ENCODE results near the gene SNAI1. TPM values are rescaled to one million over a fixed set of nuclear protein-coding genes. Genes with fewer than 3 reads are reported as not detected.

The SNAI1 gene
- total RNA-seq, 2 experiments from 2014 or later = 1.7 to 2.5 TPM

DNA sequence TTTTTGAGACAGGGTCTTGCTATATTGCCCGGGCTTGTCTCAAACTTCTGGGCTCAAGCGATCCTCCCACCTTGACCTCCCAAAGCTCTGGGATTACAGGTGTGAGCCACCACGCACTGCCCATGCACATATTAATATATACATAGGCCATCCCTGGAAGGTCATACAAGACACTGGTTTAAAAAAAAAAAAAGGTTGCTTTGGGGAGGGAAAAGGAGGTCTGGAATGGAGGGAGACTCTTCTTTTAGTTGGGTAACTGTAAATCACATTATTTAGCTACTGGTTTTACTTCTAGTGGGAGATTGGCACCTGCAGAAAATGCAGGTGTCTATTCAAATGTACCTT is 4.1 kb upstream of the SNAI1 start:
- Mint-ChIP-seq H3K27me3 (no peaks in the 10 kb centered on the region), H3K4me3 (no peak overlapping the region), H3K36me3 (ENCODE audit: low read depth) (no peaks in the 10 kb centered on the region), H3K27ac (no peak overlapping the region), H3K9me3 (no peaks in the 10 kb centered on the region), H3K4me1 (ENCODE audit: low read depth) (peaks cover 10% of the 10 kb centered on the region)
- no peak overlapping the region for H3K4me3 ChIP-seq (ENCODE audit: low read length)
- no peaks in the 10 kb centered on the region for H3K9me3 ChIP-seq (ENCODE audit: control insufficient read depth in 1 of 2, insufficient read depth in 1 of 2, low read length in 2 of 2)
- H3K36me3 ChIP-seq (ENCODE audit: insufficient read depth, low read length) = no peaks in the 10 kb centered on the region
- peaks cover 24% of the 10 kb centered on the region for H3K4me1 ChIP-seq (ENCODE audit: insufficient read depth, low read length)
- intact Hi-C loops (cut with DNase I, micrococcal nuclease) = loop anchor here (1.0 to 10.0 kb wide), 4 partner anchors 93 to 496 kb away; no protein-coding TSS in a partner anchor
- POLR2A ChIA-PET = interaction anchor here (0.9 to 3.5 kb wide), 3 partner anchors 43 to 190 kb away, joined by 3 to 17 read pairs (median 4); partner anchors contain the start of gene RNF114
- ATAC-seq (ENCODE audit: poor library complexity) = no peak
- H3K27me3 ChIP-seq (ENCODE audit: control insufficient read depth in 1 of 2, insufficient read depth in 2 of 2, low read length in 2 of 2) = no peaks in the 10 kb centered on the region
- no peak overlapping the region for H3K27ac ChIP-seq (ENCODE audit: low read depth in 1 of 2, low read length in 2 of 2)
- TF ChIP-seq, protein P1, sequence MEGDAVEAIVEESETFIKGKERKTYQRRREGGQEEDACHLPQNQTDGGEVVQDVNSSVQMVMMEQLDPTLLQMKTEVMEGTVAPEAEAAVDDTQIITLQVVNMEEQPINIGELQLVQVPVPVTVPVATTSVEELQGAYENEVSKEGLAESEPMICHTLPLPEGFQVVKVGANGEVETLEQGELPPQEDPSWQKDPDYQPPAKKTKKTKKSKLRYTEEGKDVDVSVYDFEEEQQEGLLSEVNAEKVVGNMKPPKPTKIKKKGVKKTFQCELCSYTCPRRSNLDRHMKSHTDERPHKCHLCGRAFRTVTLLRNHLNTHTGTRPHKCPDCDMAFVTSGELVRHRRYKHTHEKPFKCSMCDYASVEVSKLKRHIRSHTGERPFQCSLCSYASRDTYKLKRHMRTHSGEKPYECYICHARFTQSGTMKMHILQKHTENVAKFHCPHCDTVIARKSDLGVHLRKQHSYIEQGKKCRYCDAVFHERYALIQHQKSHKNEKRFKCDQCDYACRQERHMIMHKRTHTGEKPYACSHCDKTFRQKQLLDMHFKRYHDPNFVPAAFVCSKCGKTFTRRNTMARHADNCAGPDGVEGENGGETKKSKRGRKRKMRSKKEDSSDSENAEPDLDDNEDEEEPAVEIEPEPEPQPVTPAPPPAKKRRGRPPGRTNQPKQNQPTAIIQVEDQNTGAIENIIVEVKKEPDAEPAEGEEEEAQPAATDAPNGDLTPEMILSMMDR (IDR thresholded peaks at IDR 0.05) = no peak
- DNase-seq = no peak
- CTCF ChIA-PET = interaction anchor here (0.7 to 8.0 kb wide), 19 partner anchors 11 to 191 kb away, joined by 3 to 102 read pairs (median 6); partner anchors contain the start of genes RNF114 and UBE2V1

DNA sequence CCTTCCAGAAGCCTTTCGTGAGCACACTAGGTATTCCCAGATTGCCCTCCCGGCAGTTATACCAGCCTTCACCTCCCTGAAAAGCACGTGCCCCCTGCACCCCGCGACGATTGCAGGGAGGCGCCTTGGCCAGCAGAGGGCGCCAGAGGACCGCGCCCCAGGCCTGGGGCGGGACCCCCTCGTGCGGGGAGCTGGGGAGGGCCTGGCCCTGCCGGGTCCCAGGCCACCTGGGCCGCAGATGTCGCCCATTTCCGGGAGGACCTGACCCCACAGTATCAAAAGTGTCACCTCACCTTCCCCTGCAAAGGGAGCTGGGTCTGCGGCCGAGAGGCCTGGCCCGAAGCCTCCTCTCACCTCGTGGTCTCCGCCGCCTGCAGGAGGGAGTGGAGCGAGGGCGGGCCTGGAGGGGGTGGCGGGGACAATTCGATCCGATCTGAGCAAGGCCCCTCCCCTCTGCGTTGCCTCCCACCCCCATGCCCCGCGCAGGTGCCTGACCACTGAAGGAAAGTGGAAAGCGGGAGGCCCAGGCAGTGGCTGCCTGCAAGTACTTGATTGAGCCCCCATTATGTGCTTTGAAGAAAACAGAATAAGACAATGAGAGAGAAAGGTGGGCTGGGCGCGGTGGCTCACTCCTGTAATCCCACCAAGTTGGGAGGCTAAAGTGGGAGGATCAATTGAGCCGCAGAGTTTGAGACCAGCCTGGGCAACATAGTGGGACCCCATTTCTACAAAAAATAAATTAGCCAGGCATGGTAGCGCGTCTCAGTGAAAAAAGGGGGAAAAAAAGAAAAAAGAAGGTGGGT is 3.5 kb upstream of the SNAI1 start:
- DNase-seq (peak; percentile 39 to 85 (median 61)), ATAC-seq (ENCODE audit: poor library complexity) (peak; percentile 59)
- Histone ChIP-seq H3K4me3 (ENCODE audit: low read length) (no peak overlapping the region), H3K9me3 (ENCODE audit: control insufficient read depth in 1 of 2, insufficient read depth in 1 of 2, low read length in 2 of 2) (no peaks in the 10 kb centered on the region), H3K27me3 (ENCODE audit: control insufficient read depth in 1 of 2, insufficient read depth in 2 of 2, low read length in 2 of 2) (no peaks in the 10 kb centered on the region), H3K27ac (ENCODE audit: low read depth in 1 of 2, low read length in 2 of 2) (no peak overlapping the region), H3K4me1 (ENCODE audit: insufficient read depth, low read length) (peaks cover 24% of the 10 kb centered on the region), H3K36me3 (ENCODE audit: insufficient read depth, low read length) (no peaks in the 10 kb centered on the region)
- Mint-ChIP-seq H3K4me1 (ENCODE audit: low read depth) (peaks cover 15% of the 10 kb centered on the region), H3K27me3 (no peaks in the 10 kb centered on the region), H3K27ac (no peak overlapping the region), H3K9me3 (no peaks in the 10 kb centered on the region), H3K4me3 (no peak overlapping the region), H3K36me3 (ENCODE audit: low read depth) (no peaks in the 10 kb centered on the region)
- TF ChIP-seq, protein P1 (IDR thresholded peaks at IDR 0.05) = peak; percentile 100
- intact Hi-C loops (cut with DNase I, micrococcal nuclease) = loop anchor here (1.0 to 10.0 kb wide), 4 partner anchors 92 to 496 kb away; no protein-coding TSS in a partner anchor
- ChIA-PET POLR2A (interaction anchor here (0.8 to 3.5 kb wide), 5 partner anchors 43 to 190 kb away, joined by 3 to 17 read pairs (median 4); partner anchors contain the start of genes RNF114 and UBE2V1), CTCF (interaction anchor here (0.6 to 8.0 kb wide), 28 partner anchors 10 to 620 kb away, joined by 3 to 102 read pairs (median 5); partner anchors contain the start of genes RNF114 and UBE2V1)

DNA sequence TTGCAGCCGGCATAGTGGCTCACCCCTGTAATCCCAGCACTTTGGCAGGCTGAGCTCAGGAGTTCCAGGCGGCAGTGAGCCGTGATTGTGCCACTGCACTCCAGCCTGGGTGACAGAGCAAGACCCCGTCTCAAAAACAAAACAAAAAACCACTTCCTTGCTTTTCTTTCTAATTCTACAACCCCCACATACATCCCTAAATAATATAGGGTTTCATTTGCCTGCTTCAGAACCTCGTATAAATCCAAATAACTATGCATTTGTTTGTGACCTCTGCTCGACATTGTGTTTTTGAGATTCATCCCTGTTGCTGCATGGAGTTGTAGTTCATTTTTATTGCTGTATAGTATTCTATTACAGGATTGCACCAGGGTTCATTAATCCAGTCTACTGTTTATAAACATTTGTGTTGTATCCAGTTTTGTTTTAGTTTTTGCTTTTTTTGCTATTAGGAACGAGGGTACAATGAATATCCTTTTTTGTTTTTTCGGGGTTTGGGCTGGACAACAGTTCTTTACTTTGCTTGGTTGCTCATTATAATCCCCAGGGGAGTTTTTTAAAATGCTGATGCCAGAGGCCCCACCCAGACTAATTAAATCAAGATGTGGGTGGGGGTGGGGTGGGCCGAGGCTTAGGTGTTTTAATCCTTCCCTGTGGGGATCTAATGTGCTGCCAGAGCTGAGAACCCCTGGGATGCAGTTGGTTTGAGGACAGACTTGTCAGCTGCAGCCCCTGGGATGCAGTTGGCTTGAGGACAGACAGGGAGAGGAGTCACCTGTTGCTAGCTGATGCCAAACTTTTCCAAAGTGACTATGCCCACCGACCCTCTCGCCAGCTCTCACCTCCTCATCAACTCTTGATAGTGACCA is 2.4 kb upstream of the SNAI1 start:
- Histone ChIP-seq H3K27me3 (ENCODE audit: control insufficient read depth in 1 of 2, insufficient read depth in 2 of 2, low read length in 2 of 2) (no peaks in the 10 kb centered on the region), H3K4me1 (ENCODE audit: insufficient read depth, low read length) (peaks cover 24% of the 10 kb centered on the region), H3K27ac (ENCODE audit: low read depth in 1 of 2, low read length in 2 of 2) (no peak overlapping the region), H3K36me3 (ENCODE audit: insufficient read depth, low read length) (no peaks in the 10 kb centered on the region), H3K9me3 (ENCODE audit: control insufficient read depth in 1 of 2, insufficient read depth in 1 of 2, low read length in 2 of 2) (no peaks in the 10 kb centered on the region), H3K4me3 (ENCODE audit: low read length) (no peak overlapping the region)
- Mint-ChIP-seq H3K36me3 (ENCODE audit: low read depth) (no peaks in the 10 kb centered on the region), H3K4me3 (no peak overlapping the region), H3K27ac (no peak overlapping the region), H3K4me1 (ENCODE audit: low read depth) (peaks cover 15% of the 10 kb centered on the region), H3K27me3 (no peaks in the 10 kb centered on the region), H3K9me3 (no peaks in the 10 kb centered on the region)
- DNase-seq (no peak), ATAC-seq (ENCODE audit: poor library complexity) (no peak)
- POLR2A ChIA-PET = interaction anchor here (1.0 to 3.5 kb wide), 3 partner anchors 44 to 104 kb away, joined by 4 to 17 read pairs (median 4); partner anchors contain the start of gene RNF114
- CTCF ChIA-PET = interaction anchor here (1.2 to 8.0 kb wide), 3 partner anchors 20 to 105 kb away, joined by 3 to 102 read pairs (median 9); no protein-coding TSS in a partner anchor
- TF ChIP-seq, protein P1 (IDR thresholded peaks at IDR 0.05) = no peak
- intact Hi-C loops (cut with DNase I, micrococcal nuclease) = loop anchor here (1.0 to 5.0 kb wide), 5 partner anchors 91 to 752 kb away; partner anchors contain the start of gene PARD6B (in 1 of the 2)
